ENCODE data around the gene MAML2. TPM values are rescaled to one million over a fixed set of nuclear protein-coding genes. Genes with fewer than 3 reads are reported as not detected.

Gene MAML2
- total and polyA plus RNA-seq, 2 of the 13 experiments (the other 11 are each of a cell fraction or from before 2014, with no cell fraction given) = 2.3 to 25.9 TPM

DNA sequence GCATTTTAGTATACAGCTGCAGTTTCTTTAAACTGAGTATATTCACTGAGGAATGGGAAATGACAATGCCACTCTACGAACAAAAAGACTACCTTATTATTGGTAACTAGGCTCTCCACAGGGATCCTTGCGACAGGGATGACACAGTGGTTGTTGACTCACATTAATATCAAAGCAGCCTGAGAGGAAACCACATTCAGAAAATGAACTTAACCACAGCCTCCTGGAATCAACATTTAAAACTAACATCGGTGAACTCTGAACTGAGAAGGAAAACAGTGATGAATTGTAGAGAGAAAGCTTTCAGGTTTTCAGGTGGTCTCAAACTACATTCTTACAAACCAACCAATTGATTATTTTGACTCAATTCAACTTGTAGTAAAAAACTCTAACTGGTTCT, 328.8 kb downstream of the MAML2 start (continued):
- 0 out of 2 replicates have a peak, but pooled peaks have one; percentile 42 for TF ChIP-seq ATF1 (CRISPR knock-in tag; IDR thresholded peaks at IDR 0.05)
- TF ChIP-seq HNF1A (IDR thresholded peaks at IDR 0.05; ENCODE audit: low read depth) = peak; percentile 71; the same call in 1 of the 2 replicates
- TF ChIP-seq HNF1A (CRISPR knock-in tag; IDR thresholded peaks at IDR 0.05; ENCODE audit: borderline replicate concordance) = peak; percentile 48; the same call in 1 of the 2 replicates
- peak; percentile 81; the same call in 1 of the 2 replicates for TF ChIP-seq GATA4 (IDR thresholded peaks at IDR 0.05; ENCODE audit: borderline replicate concordance, low read depth)
- peak; percentile 61 for TF ChIP-seq MIXL1 (CRISPR knock-in tag; IDR thresholded peaks at IDR 0.05)
- 0 out of 2 replicates have a peak, but pooled peaks have one; percentile 33 for TF ChIP-seq ZSCAN9 (CRISPR knock-in tag; IDR thresholded peaks at IDR 0.05; ENCODE audit: borderline replicate concordance)
- TF ChIP-seq FOXO1 (CRISPR knock-in tag; IDR thresholded peaks at IDR 0.05) = peak; percentile 73; the same call in 1 of the 2 replicates
- TF ChIP-seq HMG20A (CRISPR knock-in tag; IDR thresholded peaks at IDR 0.05; ENCODE audit: borderline replicate concordance) = peak; percentile 56; the same call in 1 of the 2 replicates
- TF ChIP-seq NR2F2 (IDR thresholded peaks at IDR 0.05; ENCODE audit: borderline replicate concordance, low read depth) = peak; percentile 31
- peak; percentile 69; the same call in 1 of the 2 replicates for TF ChIP-seq NFIC (IDR thresholded peaks at IDR 0.05; ENCODE audit: low read length)
- peak in 1 of 2 experiments; percentile 58; a peak in 1 of 4 replicates for TF ChIP-seq REST (IDR thresholded peaks at IDR 0.05; ENCODE audit: borderline replicate concordance in 1 of 2, low read depth in 1 of 2, low read length in 2 of 2)
- 0 out of 2 replicates have a peak, but pooled peaks have one; percentile 20 for TF ChIP-seq ZBTB43 (CRISPR knock-in tag; conservative IDR thresholded peaks at IDR 0.05)
- TF ChIP-seq ETV5 (CRISPR knock-in tag; IDR thresholded peaks at IDR 0.05; ENCODE audit: borderline replicate concordance) = peak; percentile 85; the same call in 1 of the 2 replicates
- peak; percentile 32; the same call in 1 of the 2 replicates for TF ChIP-seq TBX3 (IDR thresholded peaks at IDR 0.05; ENCODE audit: borderline replicate concordance)
- TF ChIP-seq, protein P1, sequence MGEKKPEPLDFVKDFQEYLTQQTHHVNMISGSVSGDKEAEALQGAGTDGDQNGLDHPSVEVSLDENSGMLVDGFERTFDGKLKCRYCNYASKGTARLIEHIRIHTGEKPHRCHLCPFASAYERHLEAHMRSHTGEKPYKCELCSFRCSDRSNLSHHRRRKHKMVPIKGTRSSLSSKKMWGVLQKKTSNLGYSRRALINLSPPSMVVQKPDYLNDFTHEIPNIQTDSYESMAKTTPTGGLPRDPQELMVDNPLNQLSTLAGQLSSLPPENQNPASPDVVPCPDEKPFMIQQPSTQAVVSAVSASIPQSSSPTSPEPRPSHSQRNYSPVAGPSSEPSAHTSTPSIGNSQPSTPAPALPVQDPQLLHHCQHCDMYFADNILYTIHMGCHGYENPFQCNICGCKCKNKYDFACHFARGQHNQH (CRISPR knock-in tag; IDR thresholded peaks at IDR 0.05) = peak; percentile 70
- peak; percentile 87 for TF ChIP-seq FOXA3 (CRISPR knock-in tag; IDR thresholded peaks at IDR 0.05)
- TF ChIP-seq GATAD1 (CRISPR knock-in tag; IDR thresholded peaks at IDR 0.05) = peak; percentile 18; the same call in 1 of the 2 replicates
- TF ChIP-seq FOXP1 (IDR thresholded peaks at IDR 0.05) = no peak
- TF ChIP-seq FOXP1 (CRISPR knock-in tag; IDR thresholded peaks at IDR 0.05) = peak; percentile 82
- TF ChIP-seq NCOA2 (CRISPR knock-in tag; IDR thresholded peaks at IDR 0.05) = peak; percentile 91
- no peak for TF ChIP-seq ZFP36 (IDR thresholded peaks at IDR 0.05; ENCODE audit: borderline replicate concordance, low read depth, low read length, partially characterized antibody)
- TF ChIP-seq TBL1XR1 (IDR thresholded peaks at IDR 0.05; ENCODE audit: borderline replicate concordance, low read length, partially characterized antibody) = no peak
